GM12878 (cell line): ENCODE measurements around the gene CORO7. TPM values are rescaled to one million over a fixed set of nuclear protein-coding genes. Genes with fewer than 3 reads are reported as not detected.

Experiments
- ATAC-seq: fragments of 200-7000 bp; cut with Tn5 transposase; 3 replicates; pipeline ENCODE4 v1.9.1; 2020; ENCODE audit warnings: mild to moderate bottlenecking, moderate library complexity
- BruUV-seq: library from RNA; stranded (reverse); fragments of 400-500 nt; replicated peaks from 2 replicates; lab custom pipeline; 2021; lab: Mats Ljungman, UMichigan
- CTCF ChIA-PET: fragments of 300-600 bp; sonication (Branson Sonifier 250); formaldehyde crosslinking; extraction: SDS; loops from one replicate; lab custom pipeline; 2021; ENCODE audit warnings: inconsistent platforms; lab: Yijun Ruan, JAX
- POLR2A ChIA-PET: fragments of 350-600 bp; formaldehyde crosslinking; extraction: SDS; loops from one replicate; lab custom pipeline; 2021; ENCODE audit warnings: inconsistent platforms; lab: Charles Lee
- RAD21 ChIA-PET: fragments of 300-600 bp; sonication (Branson Sonifier 250); formaldehyde crosslinking; loops from one replicate; lab custom pipeline; 2023; ENCODE audit warnings: antibody characterized with exemption; ENCODE audit not compliant: unreplicated experiment; lab: Charles Lee
- SMC1A ChIA-PET: fragments of 300-600 bp; sonication (Branson Sonifier 250); formaldehyde crosslinking; loops from one replicate; lab custom pipeline; 2023; ENCODE audit not compliant: unreplicated experiment, uncharacterized antibody; lab: Charles Lee
- DNase-seq: peaks from one replicate; pipeline ENCODE4 v3.0.0-alpha.2; 2011; ENCODE audit warnings: low read depth, low spot score
- FAIRE-seq: peaks from 3 replicates; lab custom pipeline; 2011; peaks lifted over from hg19 to GRCh38; lab: Jason Lieb, UNC
- H2AFZ ChIP-seq: 2 replicates; pipeline ENCODE4 v1.6.0; 2011; ENCODE audit warnings: low read depth, low read length, control low read depth; ENCODE audit not compliant: control insufficient read depth
- H3K27ac ChIP-seq: 2 replicates; pipeline ENCODE4 v1.5.1; 2011; ENCODE audit warnings: control low read depth; ENCODE audit not compliant: control insufficient read depth, insufficient read depth
- H3K27me3 ChIP-seq, 2 experiments: replicated peaks in 1 of 2; 2 replicates each; pipeline versions ENCODE4 v1.6.0 to v1.6.1; 2011; ENCODE audit warnings: low read length in 1 of 2; ENCODE audit not compliant: control insufficient read depth in 2 of 2, insufficient read depth in 2 of 2
- H3K36me3 ChIP-seq, 2 experiments: 2 replicates each; pipeline ENCODE4 v1.5.1; 2011; ENCODE audit warnings: low read length in 1 of 2; ENCODE audit not compliant: control insufficient read depth in 2 of 2, insufficient read depth in 2 of 2
- H3K4me1 ChIP-seq: 2 replicates; pipeline ENCODE4 v1.6.1; 2011; ENCODE audit warnings: mild to moderate bottlenecking, low read length, moderate library complexity, mixed read lengths; ENCODE audit not compliant: control insufficient read depth, insufficient read depth
- H3K4me2 ChIP-seq: 2 replicates; pipeline ENCODE4 v1.6.0; 2011; ENCODE audit warnings: control low read depth; ENCODE audit not compliant: control insufficient read depth, insufficient read depth
- H3K4me3 ChIP-seq: fragments of 200-600 bp; sonication (generic); 2 replicates; pipeline ENCODE4 v1.5.1; 2016
- H3K79me2 ChIP-seq: 2 replicates; pipeline ENCODE4 v1.6.0; 2011; ENCODE audit warnings: low read length; ENCODE audit not compliant: control insufficient read depth, insufficient read depth
- H3K9ac ChIP-seq: 2 replicates; pipeline ENCODE4 v1.8.0; 2011; ENCODE audit warnings: low read length, control low read depth, mixed read lengths; ENCODE audit not compliant: control insufficient read depth, insufficient read depth
- H3K9me3 ChIP-seq: replicated peaks from 3 replicates; pipeline ENCODE4 v1.5.1; 2011; ENCODE audit warnings: mild to moderate bottlenecking, low read length; ENCODE audit not compliant: control insufficient read depth, insufficient read depth
- H4K20me1 ChIP-seq: 2 replicates; pipeline ENCODE4 v1.6.0; 2011; ENCODE audit not compliant: control insufficient read depth, insufficient read depth
- CTCF ChIP-seq, 3 experiments: IDR thresholded peaks in 2 of 3; conservative IDR thresholded peaks in 1 of 3; 2 replicates each; pipeline ENCODE4 v1.5.1; 2011; ENCODE audit warnings: low read depth in 3 of 3, low read length in 3 of 3, mild to moderate bottlenecking in 3 of 3, control low read depth in 2 of 3, moderate library complexity in 2 of 3, inconsistent platforms in 1 of 3, mixed read lengths in 1 of 3; ENCODE audit not compliant: control insufficient read depth in 2 of 3, insufficient read depth in 1 of 3; ENCODE audit errors: extremely low read depth in 1 of 3
- IRF4 ChIP-seq: IDR thresholded peaks from 2 replicates; pipeline ENCODE4 v1.6.1; 2011; ENCODE audit warnings: low read depth, low read length
- IRF5 ChIP-seq: fragments of 450-650 bp; IDR thresholded peaks from 2 replicates; pipeline ENCODE4 v1.6.1; 2017; ENCODE audit warnings: borderline replicate concordance
- PRDM15 ChIP-seq: fragments of 450-650 bp; formaldehyde crosslinking; IDR thresholded peaks from 2 replicates; pipeline ENCODE4 v1.4.0; 2020; ENCODE audit warnings: mild to moderate bottlenecking, moderate library complexity
- TCF3 ChIP-seq: IDR thresholded peaks from 2 replicates; pipeline ENCODE4 v1.6.1; 2012; ENCODE audit warnings: low read depth, mild to moderate bottlenecking, low read length, borderline replicate concordance; ENCODE audit not compliant: insufficient read depth
- ZBED1 ChIP-seq: IDR thresholded peaks from 2 replicates; pipeline ENCODE4 v1.6.1; 2016; ENCODE audit warnings: borderline replicate concordance
- WGBS: methylation state at CpG from one replicate; pipeline ENCODE4 v1.1.6; 2016; ENCODE audit warnings: low lambda C conversion rate; ENCODE audit not compliant: insufficient replicate concordance, insufficient coverage; ENCODE audit errors: missing lambda C conversion rate; 5-methylcytosine and 5-hydroxymethylcytosine counted together
- in situ Hi-C: fragments of 300-500 bp; cut with MboI; formaldehyde crosslinking; loops from 9 replicates; pipeline ENCODE4 v1.14.3; 2018; ENCODE audit warnings: mixed read lengths
- intact Hi-C: fragments of 100-400 bp; cut with micrococcal nuclease; formaldehyde crosslinking; loops from one replicate; pipeline ENCODE4 v1.14.2; 2022; ENCODE audit not compliant: unreplicated experiment
- polyA plus RNA-seq, 11 experiments: library from polyadenylated mRNA; depleted of rRNA in 4 of 11; unstranded in 6 of 11; stranded (reverse) in 5 of 11; fragments of >200 nt; fragmentation: Nextera tagmentation in 4 of 11; fragmentation: Illumina TruSeq in 1 of 11; extraction: Ambion mirVana in 4 of 11; extraction: Trizol in 1 of 11; gene quantifications; 1 replicate in 1 of 11; 2 replicates in 10 of 11; pipeline versions ENCODE4 v1.2.1 to v1.2.3, GENCODE V29; 2011 to 2016; ENCODE audit warnings: inconsistent platforms in 2 of 11, missing spikeins in 2 of 11, low read depth in 1 of 11
- total RNA-seq, 4 experiments: library from RNA; depleted of rRNA in 3 of 4; stranded (reverse); fragments of >200 nt in 3 of 4; fragmentation: Illumina TruSeq in 1 of 4; extraction: Trizol in 1 of 4; gene quantifications; 2 replicates each; pipeline versions ENCODE4 v1.2.1 to v1.2.3, GENCODE V29; 2013 to 2021

CORO7 gene
- total and polyA plus RNA-seq, 10 of the 15 experiments (the other 5 are each of a cell fraction or from before 2014, with no cell fraction given), result 0.64 to 89.2 (median 43.7) TPM

- peak in 2 of 3 experiments; percentile 6 to 17; a peak in 2 of 6 replicates for TF ChIP-seq CTCF (IDR thresholded peaks at IDR 0.05 in 2 of 3, conservative IDR thresholded peaks at IDR 0.05 in 1 of 3; ENCODE audit: control insufficient read depth in 2 of 3, extremely low read depth in 1 of 3, insufficient read depth in 1 of 3, low read depth in 3 of 3, low read length in 3 of 3)
Measured at GRCh38 chr16:4409081-4409932, 7.1 kb downstream of the CORO7 start (continued).

GRCh38 chr16:4408323-4408690 is 8.1 kb downstream of the CORO7 start:
- H3K4me2 ChIP-seq, result no peak overlapping the region
- SMC1A ChIA-PET, result no interaction called here
- in situ Hi-C loops, result no loop called here

More at GRCh38 chr16:4408323-4408690, 8.1 kb downstream of the CORO7 start:
- peaks cover 26 to 39% of the 10 kb centered on the region in 2 experiments for H3K36me3 ChIP-seq
- no peak overlapping the region for H3K27ac ChIP-seq
- peaks cover 13% of the 10 kb centered on the region for H3K79me2 ChIP-seq
- ChIA-PET POLR2A (interaction anchor here (1.4 kb wide), 1 partner anchor 82 kb away, joined by 3 read pairs; no protein-coding TSS in a partner anchor), CTCF (no interaction called here), RAD21 (no interaction called here)
- H3K27me3 ChIP-seq, result no peaks in the 10 kb centered on the region
- no peak overlapping the region for H3K9ac ChIP-seq
- no TSS peak for BruUV-seq
- FAIRE-seq (no peak), ATAC-seq (no peak), DNase-seq (no peak)
- TF ChIP-seq IRF5 (no peak), TCF3 (no peak), ZBED1 (no peak), PRDM15 (CRISPR knock-in tag) (no peak), IRF4 (no peak)
- WGBS, result 90% methylated on average over 10 of the region's 10 CpGs
- H3K9me3 ChIP-seq, result no peaks in the 10 kb centered on the region
- H3K4me3 ChIP-seq, result no peak overlapping the region
- peaks cover 6% of the 10 kb centered on the region; the same call in 1 of the 2 replicates for H3K4me1 ChIP-seq
- intact Hi-C loops, result no loop called here
- no peak overlapping the region for H2AFZ ChIP-seq
- H4K20me1 ChIP-seq, result peaks cover 5% of the 10 kb centered on the region
